ENCODE measurements around the gene EFNA5. TPM values are rescaled to one million over a fixed set of nuclear protein-coding genes. Genes with fewer than 3 reads are reported as not detected.

EFNA5 gene
- total RNA-seq, 1 donor from 2014 or later: 38.9 TPM

- Mint-ChIP-seq H3K9me3 (ENCODE audit: low read depth) (no peaks in the 10 kb centered on the region), H3K36me3 (ENCODE audit: low read depth) (no peaks in the 10 kb centered on the region), H3K4me3 (ENCODE audit: unreplicated experiment) (no peak overlapping the region), H3K27ac (ENCODE audit: unreplicated experiment) (peak overlapping the region; percentile 36), H3K4me1 (ENCODE audit: low read depth) (peaks cover 46% of the 10 kb centered on the region), H3K27me3 (ENCODE audit: low read depth) (no peaks in the 10 kb centered on the region)
- no peak for TF ChIP-seq CTCF (IDR thresholded peaks at IDR 0.05)
- DNase-seq (ENCODE audit: low spot score): no peak
These were observed 131.8 kb downstream of the EFNA5 start for GRCh38 chr5:107538805-107539445.

DNA sequence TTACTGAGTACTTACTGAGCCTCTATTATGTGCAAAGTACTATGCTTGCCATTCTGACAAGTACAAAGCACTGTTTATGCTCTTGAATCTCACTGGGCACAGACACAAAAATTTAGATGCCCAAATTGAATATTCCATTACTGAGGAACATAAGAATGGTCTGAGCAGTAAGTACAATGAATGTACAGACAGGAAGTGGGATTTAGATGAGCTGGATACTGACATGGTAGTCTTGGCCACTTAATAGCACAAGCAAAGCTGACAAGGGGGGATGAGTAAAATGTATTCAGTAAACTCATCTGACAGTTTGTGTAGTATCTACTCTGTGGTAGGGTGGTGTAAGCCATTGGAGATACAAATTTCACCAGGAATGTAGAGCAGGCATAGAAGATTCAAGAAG lies 132.4 kb downstream of the EFNA5 start:
- no peaks in the 10 kb centered on the region for H3K9me3 Mint-ChIP-seq (ENCODE audit: low read depth)
- no peak overlapping the region for H3K27ac Mint-ChIP-seq (ENCODE audit: unreplicated experiment)
- H3K27me3 Mint-ChIP-seq (ENCODE audit: low read depth): no peaks in the 10 kb centered on the region
- H3K36me3 Mint-ChIP-seq (ENCODE audit: low read depth): no peaks in the 10 kb centered on the region
- H3K4me1 Mint-ChIP-seq (ENCODE audit: low read depth): peaks cover 40% of the 10 kb centered on the region
- no peak for TF ChIP-seq CTCF (IDR thresholded peaks at IDR 0.05)
- DNase-seq (ENCODE audit: low spot score): no peak
- no peak overlapping the region for H3K4me3 Mint-ChIP-seq (ENCODE audit: unreplicated experiment)

DNA sequence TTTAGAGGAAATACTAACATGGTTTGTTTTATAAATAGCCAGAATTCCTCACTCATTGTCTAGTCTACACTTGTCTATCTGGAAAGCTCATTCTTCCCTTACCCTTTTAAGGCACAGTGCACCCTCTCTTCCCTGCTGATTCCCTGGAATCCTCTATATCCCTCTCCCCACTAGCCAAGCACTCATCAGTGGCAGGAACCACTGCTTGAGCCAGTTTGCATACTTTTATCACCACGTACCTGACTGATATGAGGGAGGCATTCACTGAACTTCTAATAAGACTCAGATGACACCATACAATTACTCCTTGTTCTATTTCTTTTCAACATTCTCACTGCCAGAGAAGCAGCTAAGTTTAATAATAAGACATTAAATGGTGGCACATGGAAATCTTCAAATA lies 134.9 kb downstream of the EFNA5 start:
- no peak for DNase-seq (ENCODE audit: low spot score)
- H3K9me3 Mint-ChIP-seq (ENCODE audit: low read depth): no peaks in the 10 kb centered on the region
- no peak for TF ChIP-seq CTCF (IDR thresholded peaks at IDR 0.05)
- no peaks in the 10 kb centered on the region for H3K27me3 Mint-ChIP-seq (ENCODE audit: low read depth)
- no peak overlapping the region for H3K4me3 Mint-ChIP-seq (ENCODE audit: unreplicated experiment)
- H3K27ac Mint-ChIP-seq (ENCODE audit: unreplicated experiment): no peak overlapping the region
- peaks cover 20% of the 10 kb centered on the region for H3K4me1 Mint-ChIP-seq (ENCODE audit: low read depth)
- H3K36me3 Mint-ChIP-seq (ENCODE audit: low read depth): no peaks in the 10 kb centered on the region

- H3K4me3 Mint-ChIP-seq (ENCODE audit: unreplicated experiment): no peak overlapping the region
- H3K36me3 Mint-ChIP-seq (ENCODE audit: low read depth): no peaks in the 10 kb centered on the region
- H3K27ac Mint-ChIP-seq (ENCODE audit: unreplicated experiment): no peak overlapping the region
- H3K4me1 Mint-ChIP-seq (ENCODE audit: low read depth): peaks cover 13% of the 10 kb centered on the region
- TF ChIP-seq CTCF (IDR thresholded peaks at IDR 0.05): no peak
- no peaks in the 10 kb centered on the region for H3K27me3 Mint-ChIP-seq (ENCODE audit: low read depth)
- H3K9me3 Mint-ChIP-seq (ENCODE audit: low read depth): no peaks in the 10 kb centered on the region
- DNase-seq (ENCODE audit: low spot score): no peak
These were observed 136.5 kb downstream of the EFNA5 start for GRCh38 chr5:107533910-107534876.

GRCh38 chr5:107532916-107533315 lies 137.8 kb downstream of the EFNA5 start:
- Mint-ChIP-seq H3K36me3 (ENCODE audit: low read depth) (no peaks in the 10 kb centered on the region), H3K27me3 (ENCODE audit: low read depth) (no peaks in the 10 kb centered on the region), H3K27ac (ENCODE audit: unreplicated experiment) (no peak overlapping the region), H3K9me3 (ENCODE audit: low read depth) (no peaks in the 10 kb centered on the region), H3K4me1 (ENCODE audit: low read depth) (peaks cover 7% of the 10 kb centered on the region), H3K4me3 (ENCODE audit: unreplicated experiment) (no peak overlapping the region)
- no peak for TF ChIP-seq CTCF (IDR thresholded peaks at IDR 0.05)
- DNase-seq (ENCODE audit: low spot score): no peak
